Measurements from ENCODE around the gene DYNLL1.

DYNLL1 gene

DNA sequence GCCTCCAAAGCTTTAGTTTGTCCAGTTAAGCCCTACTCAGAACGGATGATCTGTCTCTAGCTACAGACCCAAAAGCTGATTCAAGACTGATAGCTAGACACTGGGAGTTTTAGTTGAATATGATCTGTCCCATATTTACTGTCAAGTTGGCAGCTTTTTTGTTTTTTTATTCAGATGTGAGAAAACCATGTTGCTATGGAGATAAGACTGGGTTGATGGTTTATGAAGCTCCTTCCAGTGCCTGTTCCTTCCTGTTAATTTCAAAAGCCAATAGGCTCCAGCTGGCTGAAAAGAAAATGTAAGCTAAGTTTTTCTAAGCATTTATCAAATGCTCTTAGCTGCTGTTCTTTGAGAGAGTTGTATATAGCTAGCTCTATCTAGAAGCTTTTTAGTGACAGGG, 4.7 kb downstream of the DYNLL1 start:
- no peaks in the 10 kb centered on the region for H3K9me2 ChIP-seq (replicated peaks; ENCODE audit: control insufficient read depth, low read length)
- peaks cover 25% of the 10 kb centered on the region for H3K79me2 ChIP-seq (ENCODE audit: control insufficient read depth, low read length)
- H3F3A ChIP-seq (ENCODE audit: control insufficient read depth, insufficient read depth), result peaks cover 45% of the 10 kb centered on the region
- no peak overlapping the region for H3K4me2 ChIP-seq (ENCODE audit: low read length)
- H3K4me1 ChIP-seq (ENCODE audit: control insufficient read depth, low read length), result peaks cover 11% of the 10 kb centered on the region
- no peak overlapping the region for H3K4me3 ChIP-seq (ENCODE audit: low read length)
- peaks cover 11% of the 10 kb centered on the region for H4K20me1 ChIP-seq (ENCODE audit: control insufficient read depth, insufficient read depth, low read depth, low read length)
- no peaks in the 10 kb centered on the region for H3K9me3 ChIP-seq (ENCODE audit: control insufficient read depth, insufficient read depth, low read length)
- TF ChIP-seq, protein P1, sequence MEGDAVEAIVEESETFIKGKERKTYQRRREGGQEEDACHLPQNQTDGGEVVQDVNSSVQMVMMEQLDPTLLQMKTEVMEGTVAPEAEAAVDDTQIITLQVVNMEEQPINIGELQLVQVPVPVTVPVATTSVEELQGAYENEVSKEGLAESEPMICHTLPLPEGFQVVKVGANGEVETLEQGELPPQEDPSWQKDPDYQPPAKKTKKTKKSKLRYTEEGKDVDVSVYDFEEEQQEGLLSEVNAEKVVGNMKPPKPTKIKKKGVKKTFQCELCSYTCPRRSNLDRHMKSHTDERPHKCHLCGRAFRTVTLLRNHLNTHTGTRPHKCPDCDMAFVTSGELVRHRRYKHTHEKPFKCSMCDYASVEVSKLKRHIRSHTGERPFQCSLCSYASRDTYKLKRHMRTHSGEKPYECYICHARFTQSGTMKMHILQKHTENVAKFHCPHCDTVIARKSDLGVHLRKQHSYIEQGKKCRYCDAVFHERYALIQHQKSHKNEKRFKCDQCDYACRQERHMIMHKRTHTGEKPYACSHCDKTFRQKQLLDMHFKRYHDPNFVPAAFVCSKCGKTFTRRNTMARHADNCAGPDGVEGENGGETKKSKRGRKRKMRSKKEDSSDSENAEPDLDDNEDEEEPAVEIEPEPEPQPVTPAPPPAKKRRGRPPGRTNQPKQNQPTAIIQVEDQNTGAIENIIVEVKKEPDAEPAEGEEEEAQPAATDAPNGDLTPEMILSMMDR (IDR thresholded peaks at IDR 0.05; ENCODE audit: low read depth, low read length, poor library complexity, severe bottlenecking), result no peak
- no peaks in the 10 kb centered on the region for H3K27me3 ChIP-seq (ENCODE audit: control insufficient read depth, low read length)
- H3K27ac ChIP-seq (ENCODE audit: low read depth, low read length), result no peak overlapping the region
- H3K36me3 ChIP-seq (ENCODE audit: control insufficient read depth, low read length), result peaks cover 63% of the 10 kb centered on the region

DNA sequence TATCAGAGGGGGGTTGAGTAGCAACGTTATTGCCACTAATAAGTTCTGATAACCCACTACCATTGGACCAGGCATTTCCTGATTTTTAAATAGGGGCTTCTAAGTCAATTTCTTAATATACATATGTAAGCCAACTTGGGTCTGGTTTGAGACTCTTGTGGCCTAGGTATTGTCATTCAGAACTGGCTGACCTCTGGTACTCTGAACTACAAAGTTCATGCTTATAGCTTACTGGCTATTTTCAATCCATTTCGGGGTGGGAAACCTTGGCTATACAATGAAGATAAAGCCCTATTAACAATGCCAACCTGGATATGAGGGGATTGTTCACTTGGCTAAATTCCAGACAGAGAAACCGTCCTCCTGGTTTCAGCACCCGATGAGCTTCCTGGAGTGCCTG, 8.7 kb downstream of the DYNLL1 start:
- Histone ChIP-seq H3K9me2 (replicated peaks; ENCODE audit: control insufficient read depth, low read length) (no peaks in the 10 kb centered on the region), H3K4me1 (ENCODE audit: control insufficient read depth, low read length) (no peaks in the 10 kb centered on the region), H3K4me2 (ENCODE audit: low read length) (no peak overlapping the region), H3K27me3 (ENCODE audit: control insufficient read depth, low read length) (no peaks in the 10 kb centered on the region), H3K4me3 (ENCODE audit: low read length) (no peak overlapping the region), H3K36me3 (ENCODE audit: control insufficient read depth, low read length) (peaks cover 36% of the 10 kb centered on the region), H3K79me2 (ENCODE audit: control insufficient read depth, low read length) (no peaks in the 10 kb centered on the region), H3K9me3 (ENCODE audit: control insufficient read depth, insufficient read depth, low read length) (no peaks in the 10 kb centered on the region), H3K27ac (ENCODE audit: low read depth, low read length) (no peak overlapping the region), H3F3A (ENCODE audit: control insufficient read depth, insufficient read depth) (peaks cover 17% of the 10 kb centered on the region), H4K20me1 (ENCODE audit: control insufficient read depth, insufficient read depth, low read depth, low read length) (no peaks in the 10 kb centered on the region)
- no peak for TF ChIP-seq EZH2phosphoT487 (IDR thresholded peaks at IDR 0.05; ENCODE audit: borderline replicate concordance, low read length)
- TF ChIP-seq, protein P1 (IDR thresholded peaks at IDR 0.05; ENCODE audit: low read depth, low read length, poor library complexity, severe bottlenecking), result no peak

DNA sequence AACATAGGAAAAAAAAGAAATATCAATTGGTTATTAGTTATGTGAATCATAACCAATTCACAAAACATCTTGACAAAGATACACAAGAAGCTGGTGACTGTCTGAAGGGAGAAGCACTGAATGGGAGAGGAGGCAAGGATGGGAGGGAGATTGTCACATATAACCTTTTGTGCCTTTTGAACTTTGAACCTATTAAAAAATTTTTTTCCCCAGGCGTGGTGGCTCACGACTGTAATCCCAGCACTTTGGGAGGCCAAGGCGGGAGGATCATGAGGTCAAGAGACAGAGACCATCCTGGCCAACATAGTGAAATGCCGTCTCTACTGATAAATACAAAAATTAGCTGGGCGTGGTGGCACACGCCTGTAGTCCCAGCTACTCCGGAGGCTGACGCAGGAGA, 12.6 kb downstream of the DYNLL1 start:
- Histone ChIP-seq H3K27ac (ENCODE audit: low read depth, low read length) (no peak overlapping the region), H3K9me2 (replicated peaks; ENCODE audit: control insufficient read depth, low read length) (no peaks in the 10 kb centered on the region), H3K4me2 (ENCODE audit: low read length) (no peak overlapping the region), H4K20me1 (ENCODE audit: control insufficient read depth, insufficient read depth, low read depth, low read length) (no peaks in the 10 kb centered on the region), H3K4me3 (ENCODE audit: low read length) (no peak overlapping the region), H3K27me3 (ENCODE audit: control insufficient read depth, low read length) (no peaks in the 10 kb centered on the region), H3K9me3 (ENCODE audit: control insufficient read depth, insufficient read depth, low read length) (no peaks in the 10 kb centered on the region), H3K4me1 (ENCODE audit: control insufficient read depth, low read length) (no peaks in the 10 kb centered on the region), H3K36me3 (ENCODE audit: control insufficient read depth, low read length) (peaks cover 27% of the 10 kb centered on the region), H3K79me2 (ENCODE audit: control insufficient read depth, low read length) (no peaks in the 10 kb centered on the region), H3F3A (ENCODE audit: control insufficient read depth, insufficient read depth) (0 out of 2 replicates have a peak, but pooled peaks cover 3% of the 10 kb centered on the region)
- TF ChIP-seq, protein P1 (IDR thresholded peaks at IDR 0.05; ENCODE audit: low read depth, low read length, poor library complexity, severe bottlenecking), result no peak
- TF ChIP-seq EZH2phosphoT487 (IDR thresholded peaks at IDR 0.05; ENCODE audit: borderline replicate concordance, low read length), result no peak

DNA sequence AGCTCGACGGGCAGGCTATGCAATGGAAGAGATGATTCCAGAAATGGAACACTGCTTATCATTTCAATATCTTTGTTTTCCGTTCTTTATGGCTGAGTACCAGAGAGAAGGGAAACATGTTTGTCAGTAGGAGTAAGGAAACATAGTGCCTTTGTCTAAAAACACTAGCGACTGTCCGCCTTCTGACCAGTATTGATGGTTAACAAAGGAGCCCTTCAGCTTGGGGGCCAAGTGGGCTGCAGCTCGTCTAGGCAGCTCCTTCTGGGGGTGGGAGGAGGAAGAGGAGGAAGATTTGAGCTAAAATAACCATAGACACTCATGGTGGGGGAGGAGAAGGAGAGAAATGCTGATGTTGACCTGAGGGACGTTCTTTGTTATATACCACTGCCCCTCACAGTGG, 18.1 kb downstream of the DYNLL1 start:
- TF ChIP-seq EZH2phosphoT487 (IDR thresholded peaks at IDR 0.05; ENCODE audit: borderline replicate concordance, low read length), result no peak
- TF ChIP-seq, protein P1 (IDR thresholded peaks at IDR 0.05; ENCODE audit: low read depth, low read length, poor library complexity, severe bottlenecking), result no peak
- peaks cover 29% of the 10 kb centered on the region for H3K36me3 ChIP-seq (ENCODE audit: control insufficient read depth, low read length)

More for the DNA sequence above, 18.1 kb downstream of the DYNLL1 start:
- Histone ChIP-seq H4K20me1 (ENCODE audit: control insufficient read depth, insufficient read depth, low read depth, low read length) (no peaks in the 10 kb centered on the region), H3K9me3 (ENCODE audit: control insufficient read depth, insufficient read depth, low read length) (no peaks in the 10 kb centered on the region), H3K4me3 (ENCODE audit: low read length) (no peak overlapping the region), H3K79me2 (ENCODE audit: control insufficient read depth, low read length) (no peaks in the 10 kb centered on the region), H3K27ac (ENCODE audit: low read depth, low read length) (no peak overlapping the region), H3F3A (ENCODE audit: control insufficient read depth, insufficient read depth) (no peaks in the 10 kb centered on the region), H3K4me1 (ENCODE audit: control insufficient read depth, low read length) (no peaks in the 10 kb centered on the region), H3K4me2 (ENCODE audit: low read length) (no peak overlapping the region), H3K9me2 (replicated peaks; ENCODE audit: control insufficient read depth, low read length) (no peaks in the 10 kb centered on the region), H3K27me3 (ENCODE audit: control insufficient read depth, low read length) (no peaks in the 10 kb centered on the region)

All from DOHH2 (cell line).